ENCODE measurements around the gene LRRC3.

The LRRC3 gene

GRCh38 chr21:44407493-44407892 lies 47.8 kb upstream of the LRRC3 start:
- Histone ChIP-seq H3K36me3 (ENCODE audit: control insufficient read depth in 2 of 2, insufficient read depth in 1 of 2, low read length in 2 of 2) (no peaks in the 10 kb centered on the region), H3K9me3 (ENCODE audit: control insufficient read depth, insufficient read depth, low read depth, low read length) (no peaks in the 10 kb centered on the region), H3K27ac (ENCODE audit: extremely low read depth, low read depth, low read length) (no peak overlapping the region), H3K4me3 (ENCODE audit: low read depth, low read length) (no peak overlapping the region), H3K4me1 (ENCODE audit: control insufficient read depth, insufficient read depth, low read length) (no peaks in the 10 kb centered on the region)
- ChIA-PET POLR2A (interaction anchor here (0.6 kb wide), 1 partner anchor 19 kb away, joined by 5 read pairs; no protein-coding TSS in a partner anchor), CTCF (no interaction called here)
- TF ChIP-seq EGR2 (tag by site-specific recombination; IDR thresholded peaks at IDR 0.05; ENCODE audit: low read depth) (0 out of 2 replicates have a peak, but pooled peaks have one; percentile 15), ZNF488 (tag by site-specific recombination; IDR thresholded peaks at IDR 0.05) (no peak), ZNF629 (tag by site-specific recombination; IDR thresholded peaks at IDR 0.05) (0 out of 2 replicates have a peak, but pooled peaks have one; percentile 21), SCRT1 (tag by site-specific recombination; IDR thresholded peaks at IDR 0.05; ENCODE audit: borderline replicate concordance) (no peak), KLF1 (tag by site-specific recombination; IDR thresholded peaks at IDR 0.05) (0 out of 2 replicates have a peak, but pooled peaks have one; percentile 58), ZNF514 (tag by site-specific recombination; IDR thresholded peaks at IDR 0.05) (no peak), ZNF596 (tag by site-specific recombination; IDR thresholded peaks at IDR 0.05) (no peak), GLIS1 (tag by site-specific recombination; IDR thresholded peaks at IDR 0.05) (peak; percentile 80), PATZ1 (tag by site-specific recombination; IDR thresholded peaks at IDR 0.05) (0 out of 2 replicates have a peak, but pooled peaks have one; percentile 29), ZNF529 (tag by site-specific recombination; IDR thresholded peaks at IDR 0.05; ENCODE audit: insufficient replicate concordance) (no peak), ZNF830 (tag by site-specific recombination; IDR thresholded peaks at IDR 0.05; ENCODE audit: low read depth) (no peak), ZXDB (tag by site-specific recombination; IDR thresholded peaks at IDR 0.05) (no peak), ZNF335 (tag by site-specific recombination; conservative IDR thresholded peaks at IDR 0.05) (peak; percentile 50), OSR2 (tag by site-specific recombination; IDR thresholded peaks at IDR 0.05) (peak; percentile 35; the same call in 1 of the 2 replicates), GFI1B (tag by site-specific recombination; IDR thresholded peaks at IDR 0.05) (no peak), KLF17 (tag by site-specific recombination; IDR thresholded peaks at IDR 0.05) (no peak; the same call in none of the 2 replicates), ZNF398 (tag by site-specific recombination; IDR thresholded peaks at IDR 0.05) (peak; percentile 20; the same call in 1 of the 2 replicates), ZNF423 (tag by site-specific recombination; IDR thresholded peaks at IDR 0.05) (no peak)

- no peaks in the 10 kb centered on the region for H3K9me3 ChIP-seq (ENCODE audit: control insufficient read depth, insufficient read depth, low read depth, low read length)
- POLR2A ChIA-PET = no interaction called here
- H3K36me3 ChIP-seq (ENCODE audit: control insufficient read depth in 2 of 2, insufficient read depth in 1 of 2, low read length in 2 of 2) = no peaks in the 10 kb centered on the region
- H3K4me3 ChIP-seq (ENCODE audit: low read depth, low read length) = no peak overlapping the region
- H3K4me1 ChIP-seq (ENCODE audit: control insufficient read depth, insufficient read depth, low read length) = no peaks in the 10 kb centered on the region
- CTCF ChIA-PET = interaction anchor here (0.9 kb wide), 1 partner anchor 69 kb away, joined by 3 read pairs; no protein-coding TSS in a partner anchor
- H3K27ac ChIP-seq (ENCODE audit: extremely low read depth, low read depth, low read length) = no peak overlapping the region
- TF ChIP-seq REPIN1 (tag by site-specific recombination; IDR thresholded peaks at IDR 0.05; ENCODE audit: low read depth) (no peak), HIC1 (tag by site-specific recombination; IDR thresholded peaks at IDR 0.05) (no peak), MZF1 (tag by site-specific recombination; IDR thresholded peaks at IDR 0.05; ENCODE audit: borderline replicate concordance) (no peak), KLF10 (tag by site-specific recombination; IDR thresholded peaks at IDR 0.05) (no peak), ZBTB10 (tag by site-specific recombination; IDR thresholded peaks at IDR 0.05) (no peak), MYNN (tag by site-specific recombination; IDR thresholded peaks at IDR 0.05; ENCODE audit: borderline replicate concordance) (no peak)
Observed at GRCh38 chr21:44408226-44408625, 47.1 kb upstream of the LRRC3 start.

Measured in HEK293 (cell line).